Thoracic aorta (tissue), 2 donors: ENCODE results near the gene MAP3K10. TPM values are rescaled to one million over a fixed set of nuclear protein-coding genes. Genes with fewer than 3 reads are reported as not detected.

Source experiments
- ATAC-seq: fragments of 150-250 bp; one replicate; pipeline ENCODE4 v1.8.0; 2017; ENCODE audit warnings: low read depth; ENCODE audit not compliant: insufficient number of reproducible peaks, low FRiP score
- DNase-seq: peaks from one replicate; pipeline ENCODE4 v3.0.0-alpha.2; 2020; ENCODE audit warnings: low spot score
- H3K27ac ChIP-seq, 2 donors: fragments of 200-600 bp; sonication (generic); 1 replicate in 1 of 2; 2 replicates in 1 of 2; pipeline ENCODE4 v1.5.1; 2016; ENCODE audit warnings: mild to moderate bottlenecking in 2 of 2, moderate library complexity in 2 of 2
- H3K27me3 ChIP-seq: fragments of 200-600 bp; sonication (generic); replicated peaks from 2 replicates; pipeline ENCODE4 v1.6.0; 2016; ENCODE audit warnings: mild to moderate bottlenecking; ENCODE audit not compliant: insufficient read depth
- H3K36me3 ChIP-seq: fragments of 200-600 bp; sonication (generic); one replicate; pipeline ENCODE4 v1.5.1; 2016
- H3K4me1 ChIP-seq, 2 donors: fragments of 200-600 bp; sonication (generic); 1 replicate in 1 of 2; 2 replicates in 1 of 2; pipeline versions ENCODE4 v1.5.1 to v1.6.0; 2016; ENCODE audit warnings: low read depth in 2 of 2, mild to moderate bottlenecking in 1 of 2; ENCODE audit not compliant: control insufficient read depth in 1 of 2
- H3K4me3 ChIP-seq: fragments of 200-600 bp; sonication (generic); 2 replicates; pipeline ENCODE4 v1.5.1; 2016; ENCODE audit warnings: mild to moderate bottlenecking
- H3K9me3 ChIP-seq: fragments of 200-600 bp; sonication (generic); 2 replicates; pipeline ENCODE4 v1.5.1; 2016
- total RNA-seq, 2 donors: library from RNA; depleted of rRNA; stranded (reverse); fragments of >200 nt; gene quantifications; one replicate each; pipeline versions ENCODE4 v1.1.0 to v1.2.3, GENCODE V29; 2016
- TF ChIP-seq, protein P1 (sequence below): fragments of 200-600 bp; sonication (generic); IDR thresholded peaks from one replicate; pipeline ENCODE4 v1.5.1; 2019; ENCODE audit warnings: antibody characterized with exemption

MAP3K10 gene
- total RNA-seq, 2 donors from 2014 or later = 30.2 to 32.5 TPM

DNA sequence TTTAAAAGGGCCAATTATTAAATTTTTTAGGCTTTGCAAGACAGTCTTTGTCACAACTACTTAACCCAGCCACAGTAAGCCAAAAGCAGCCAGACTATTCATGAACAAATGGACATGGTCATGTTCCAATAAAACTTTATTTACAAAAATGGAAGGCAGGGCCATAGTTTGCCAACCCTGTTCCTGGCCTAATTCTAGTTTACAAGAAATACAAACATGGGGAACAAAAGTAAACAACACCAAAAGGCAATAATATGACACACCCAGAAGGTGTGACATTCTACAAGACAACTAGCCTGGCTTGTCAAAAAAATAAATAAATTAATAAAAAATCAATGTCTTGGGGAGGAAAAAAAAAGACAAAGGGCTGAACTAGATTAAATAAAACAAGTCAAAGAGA, 60.0 kb downstream of the MAP3K10 start:
- DNase-seq = no peak
- TF ChIP-seq, protein P1, sequence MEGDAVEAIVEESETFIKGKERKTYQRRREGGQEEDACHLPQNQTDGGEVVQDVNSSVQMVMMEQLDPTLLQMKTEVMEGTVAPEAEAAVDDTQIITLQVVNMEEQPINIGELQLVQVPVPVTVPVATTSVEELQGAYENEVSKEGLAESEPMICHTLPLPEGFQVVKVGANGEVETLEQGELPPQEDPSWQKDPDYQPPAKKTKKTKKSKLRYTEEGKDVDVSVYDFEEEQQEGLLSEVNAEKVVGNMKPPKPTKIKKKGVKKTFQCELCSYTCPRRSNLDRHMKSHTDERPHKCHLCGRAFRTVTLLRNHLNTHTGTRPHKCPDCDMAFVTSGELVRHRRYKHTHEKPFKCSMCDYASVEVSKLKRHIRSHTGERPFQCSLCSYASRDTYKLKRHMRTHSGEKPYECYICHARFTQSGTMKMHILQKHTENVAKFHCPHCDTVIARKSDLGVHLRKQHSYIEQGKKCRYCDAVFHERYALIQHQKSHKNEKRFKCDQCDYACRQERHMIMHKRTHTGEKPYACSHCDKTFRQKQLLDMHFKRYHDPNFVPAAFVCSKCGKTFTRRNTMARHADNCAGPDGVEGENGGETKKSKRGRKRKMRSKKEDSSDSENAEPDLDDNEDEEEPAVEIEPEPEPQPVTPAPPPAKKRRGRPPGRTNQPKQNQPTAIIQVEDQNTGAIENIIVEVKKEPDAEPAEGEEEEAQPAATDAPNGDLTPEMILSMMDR = no peak

GRCh38 chr19:40251991-40252390, 60.8 kb downstream of the MAP3K10 start:
- TF ChIP-seq, protein P1 = no peak
- ATAC-seq (no peak), DNase-seq (no peak)
- Histone ChIP-seq H3K9me3 (no peaks in the 10 kb centered on the region), H3K27me3 (no peaks in the 10 kb centered on the region), H3K36me3 (peaks cover 28% of the 10 kb centered on the region), H3K27ac (no peak overlapping the region), H3K4me1 (no peaks in the 10 kb centered on the region), H3K4me3 (no peak overlapping the region)

More for the DNA sequence above, 60.0 kb downstream of the MAP3K10 start:
- Histone ChIP-seq H3K27me3 (no peaks in the 10 kb centered on the region), H3K9me3 (no peaks in the 10 kb centered on the region), H3K4me3 (no peak overlapping the region), H3K4me1 (no peaks in the 10 kb centered on the region), H3K27ac (no peak overlapping the region), H3K36me3 (peaks cover 22% of the 10 kb centered on the region)
- no peak for ATAC-seq

DNA sequence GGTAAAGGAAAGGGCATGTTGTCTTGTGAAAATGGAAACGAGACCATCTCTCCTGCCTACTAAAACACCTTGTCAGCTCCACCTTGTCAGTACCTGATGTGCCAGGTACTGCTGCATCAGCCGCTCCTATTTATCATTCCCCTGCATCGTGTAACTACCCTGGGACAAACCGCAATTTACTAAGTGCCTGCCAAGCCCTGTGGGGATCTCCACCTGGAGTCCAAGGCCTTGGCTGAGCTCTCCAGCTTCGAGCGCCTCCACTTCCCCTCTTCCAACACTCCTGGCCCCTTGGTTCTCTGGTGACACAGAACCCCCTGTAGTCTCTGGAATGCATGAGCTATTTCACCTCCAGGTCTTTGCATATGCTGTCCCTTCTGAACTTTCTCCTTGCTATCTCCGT, 61.2 kb downstream of the MAP3K10 start:
- TF ChIP-seq, protein P1 = no peak
- H3K36me3 ChIP-seq = peaks cover 28% of the 10 kb centered on the region

DNA sequence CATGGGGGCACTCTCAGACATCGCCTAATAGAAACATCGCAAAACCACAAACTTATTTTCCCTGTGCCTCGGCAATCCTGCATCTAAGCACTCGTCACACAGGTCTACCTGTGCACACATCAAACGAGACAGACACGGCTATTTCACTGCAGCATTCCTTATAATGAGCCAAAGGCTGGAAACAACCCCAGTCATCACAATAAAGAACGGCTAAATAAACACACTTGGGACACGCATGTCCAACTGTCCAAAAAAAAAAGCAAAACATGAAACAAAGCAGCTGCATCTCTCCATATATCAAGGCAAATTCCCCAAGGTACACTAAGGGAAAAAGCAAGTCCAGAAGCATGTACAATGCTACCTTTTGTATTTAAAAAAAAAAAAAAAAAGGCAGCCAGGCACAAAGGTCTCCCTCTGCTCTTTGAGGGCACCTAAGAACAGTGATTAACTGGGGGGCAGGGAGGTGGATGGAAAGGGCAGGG, 62.4 kb downstream of the MAP3K10 start:
- TF ChIP-seq, protein P1 = no peak
- ATAC-seq = no peak

More for the DNA sequence above, 61.2 kb downstream of the MAP3K10 start:
- ATAC-seq (no peak), DNase-seq (no peak)
- Histone ChIP-seq H3K4me1 (no peaks in the 10 kb centered on the region), H3K4me3 (no peak overlapping the region), H3K27me3 (no peaks in the 10 kb centered on the region), H3K9me3 (no peaks in the 10 kb centered on the region), H3K27ac (no peak overlapping the region)

DNA sequence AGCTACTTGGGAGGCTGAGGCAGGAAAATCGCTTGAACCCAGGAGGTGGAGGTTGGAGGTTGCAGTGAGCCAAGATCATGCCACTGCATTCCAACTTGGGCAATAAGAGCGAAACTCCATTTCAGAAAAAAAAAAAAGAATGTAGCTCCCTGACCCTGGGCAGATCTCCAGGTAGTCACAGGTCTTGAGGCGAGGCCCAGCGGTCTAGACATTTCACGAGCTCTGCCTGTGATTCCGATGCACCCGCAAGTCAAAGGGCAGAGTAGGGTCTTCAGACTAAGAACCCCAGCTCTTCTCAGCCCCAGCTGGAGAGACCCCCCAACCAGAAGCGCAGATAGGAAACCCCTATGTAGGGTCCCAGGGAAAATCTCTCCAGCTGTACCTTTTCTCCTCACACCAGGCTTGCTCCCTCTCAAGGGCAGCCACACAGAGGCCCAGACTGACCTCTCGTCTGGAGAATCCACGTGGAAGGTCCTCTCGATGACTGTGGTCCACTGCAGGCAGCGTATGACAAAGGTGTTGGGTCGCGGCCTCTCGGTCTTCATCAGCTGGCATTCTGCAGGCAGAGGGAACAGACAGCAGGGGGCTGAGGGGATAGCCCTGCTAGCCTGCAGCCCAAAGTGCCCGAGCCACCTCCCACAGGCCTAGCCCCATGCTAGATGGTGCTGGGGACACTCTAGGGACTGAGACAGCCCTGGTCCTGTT, 63.6 kb downstream of the MAP3K10 start:
- H3K27ac ChIP-seq = no peak overlapping the region
- H3K9me3 ChIP-seq = no peaks in the 10 kb centered on the region
- TF ChIP-seq, protein P1 = no peak
- H3K4me1 ChIP-seq = no peaks in the 10 kb centered on the region
- peaks cover 25% of the 10 kb centered on the region for H3K36me3 ChIP-seq
- H3K27me3 ChIP-seq = no peaks in the 10 kb centered on the region
- no peak for ATAC-seq
- H3K4me3 ChIP-seq = no peak overlapping the region
- DNase-seq = no peak

More for the DNA sequence above, 62.4 kb downstream of the MAP3K10 start:
- no peak overlapping the region for H3K4me3 ChIP-seq
- peaks cover 28% of the 10 kb centered on the region for H3K36me3 ChIP-seq
- H3K4me1 ChIP-seq = no peaks in the 10 kb centered on the region
- H3K27me3 ChIP-seq = no peaks in the 10 kb centered on the region
- no peaks in the 10 kb centered on the region for H3K9me3 ChIP-seq
- DNase-seq = no peak
- H3K27ac ChIP-seq = no peak overlapping the region
